HG03039 (cell line): ENCODE results near the gene GTF3C2.
"Not testable (repeated sequence)": the region's sequence is repeated elsewhere in the genome, so short reads cannot be mapped to it uniquely, and the experiment has no call there.

Experiments
- ATAC-seq: cut with Tn5 transposase; IDR thresholded peaks from one replicate; pipeline ENCODE4 v1.9.1; 2021; ENCODE audit warnings: mild to moderate bottlenecking, moderate library complexity; ENCODE audit not compliant: unreplicated experiment

The GTF3C2 gene

DNA sequence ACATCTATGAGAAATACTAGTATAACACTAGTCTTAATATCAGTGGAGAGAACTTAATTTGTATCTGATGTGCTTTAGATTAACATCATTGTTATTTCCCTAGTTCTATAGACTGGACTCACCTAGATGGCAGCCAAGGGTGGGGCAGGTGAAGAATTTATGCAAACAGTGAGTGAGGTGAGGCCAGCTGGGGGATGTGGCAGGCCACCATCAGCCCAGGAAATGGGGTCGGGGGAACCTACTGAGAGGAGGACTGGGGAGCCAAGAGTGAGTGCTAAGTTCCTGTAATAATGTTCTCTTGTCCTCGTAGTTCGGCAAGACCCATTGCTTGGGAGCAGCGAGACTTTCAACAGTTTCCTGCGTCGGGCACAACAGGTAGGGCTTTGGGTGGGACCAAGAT lies 16.4 kb upstream of the GTF3C2 start:
- no peak for ATAC-seq

DNA sequence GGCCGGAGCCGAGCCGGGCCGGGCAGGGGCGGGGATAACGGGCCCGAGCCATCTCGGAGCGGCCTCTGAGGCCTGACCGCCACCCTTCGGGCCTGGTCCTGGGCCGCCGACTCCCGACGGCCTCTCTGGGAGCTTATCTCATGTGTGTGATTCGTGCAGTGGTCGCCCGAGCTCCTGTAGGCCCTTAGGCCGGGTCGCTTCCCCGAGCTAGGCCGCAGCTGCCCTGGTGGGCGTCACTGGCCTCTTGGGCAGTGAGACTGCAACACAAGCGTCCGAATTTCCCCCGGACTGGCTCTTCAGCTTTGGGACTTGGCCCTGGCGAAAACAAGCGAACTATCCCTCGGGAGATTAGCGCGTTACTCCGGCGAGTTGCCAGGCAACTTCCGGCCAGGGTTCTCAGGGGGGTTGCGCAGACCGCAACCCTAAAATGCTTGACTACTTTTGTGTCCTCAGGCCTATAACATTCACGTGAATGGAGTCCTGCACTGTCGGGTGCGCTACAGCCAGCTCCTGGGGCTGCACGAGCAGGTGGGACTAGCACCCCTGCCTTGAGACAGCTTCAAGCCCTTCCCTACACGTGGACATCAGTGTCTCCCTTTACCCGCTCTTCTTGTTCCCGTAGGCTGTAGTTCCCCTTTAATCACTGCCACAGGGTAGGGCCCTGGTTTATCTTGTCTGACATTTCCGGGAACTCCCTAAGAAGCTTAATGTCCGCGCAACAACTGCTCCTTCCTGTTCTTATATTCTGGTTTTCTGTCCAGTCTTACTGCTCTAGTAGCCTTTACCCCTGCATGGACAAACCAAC lies 14.5 kb upstream of the GTF3C2 start:
- ATAC-seq = peak; percentile 10

DNA sequence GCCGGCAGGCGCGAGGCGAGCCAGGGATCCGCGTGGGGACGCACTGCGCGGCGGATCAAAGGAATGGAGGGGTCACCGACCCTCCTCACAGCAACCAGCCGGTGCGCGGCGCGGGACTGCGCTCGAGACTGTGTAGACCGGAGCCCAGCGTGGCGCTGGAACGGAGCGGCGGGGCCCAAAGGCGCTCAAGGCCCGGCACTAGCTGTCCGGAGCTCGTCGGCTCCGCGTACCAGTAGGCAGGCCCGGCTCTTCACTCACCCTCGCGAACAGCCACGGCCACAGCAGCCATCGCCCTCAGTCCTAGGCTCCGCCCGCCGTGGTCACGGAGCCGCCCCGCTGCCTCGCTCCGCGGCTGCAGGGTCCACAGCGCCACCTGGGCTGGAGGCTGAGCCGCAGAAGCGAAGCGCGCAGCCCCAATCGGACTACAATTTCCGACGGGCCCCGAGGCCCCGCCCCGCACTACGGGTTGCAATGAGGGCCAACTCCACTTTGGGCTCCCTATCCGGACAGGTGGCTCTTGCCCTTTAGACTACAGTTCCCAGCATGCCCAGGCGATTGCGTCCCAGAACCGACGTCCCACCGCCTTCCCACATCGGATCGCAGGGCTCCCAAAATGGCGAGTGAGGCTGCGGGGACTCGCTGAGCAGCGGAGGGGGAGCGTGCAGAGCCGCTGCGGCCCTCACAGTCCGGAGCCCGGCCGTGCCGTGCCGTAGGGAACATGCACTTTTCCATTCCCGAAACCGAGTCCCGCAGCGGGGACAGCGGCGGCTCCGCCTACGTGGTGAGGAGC lies 13.7 kb upstream of the GTF3C2 start, which contains the start of the genes EIF2B4 and SNX17:
Gene EIF2B4 (minus strand): TSS at position 313 of the 790 bp plus-strand sequence. CDS start 24 bp downstream, at position 289.
Gene SNX17 (plus strand): TSS at position 591 of the 790 bp plus-strand sequence. CDS start 128 bp downstream, at position 719.
- peak; percentile 92 for ATAC-seq

DNA sequence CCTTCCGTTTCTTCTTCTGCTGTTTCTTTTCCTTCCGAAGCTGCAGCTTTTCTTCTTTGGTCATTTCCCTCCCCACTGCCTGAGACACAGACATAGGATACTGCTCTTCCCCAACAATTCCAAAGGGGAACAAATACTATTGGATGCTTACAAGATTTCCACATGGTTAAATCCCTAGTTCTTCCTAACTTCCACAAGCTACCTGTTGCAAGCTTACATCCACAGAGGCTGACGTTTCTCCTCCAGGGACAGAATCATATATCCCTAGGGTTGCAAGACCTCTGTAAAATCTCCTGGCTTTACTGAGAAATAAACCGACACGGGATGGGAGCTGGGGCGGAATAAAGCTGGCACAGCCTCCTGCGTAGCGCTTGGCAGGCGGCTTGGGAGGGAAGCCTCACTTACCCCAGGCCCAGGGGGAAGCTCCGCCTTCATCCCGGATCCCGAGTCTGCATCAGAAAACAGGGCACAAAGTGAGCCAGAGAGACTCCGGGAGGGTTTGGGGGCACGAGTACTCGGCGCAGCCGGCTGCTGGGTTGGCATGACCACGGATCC lies 13.0 kb upstream of the GTF3C2 start:
- ATAC-seq = peak; percentile 9

DNA sequence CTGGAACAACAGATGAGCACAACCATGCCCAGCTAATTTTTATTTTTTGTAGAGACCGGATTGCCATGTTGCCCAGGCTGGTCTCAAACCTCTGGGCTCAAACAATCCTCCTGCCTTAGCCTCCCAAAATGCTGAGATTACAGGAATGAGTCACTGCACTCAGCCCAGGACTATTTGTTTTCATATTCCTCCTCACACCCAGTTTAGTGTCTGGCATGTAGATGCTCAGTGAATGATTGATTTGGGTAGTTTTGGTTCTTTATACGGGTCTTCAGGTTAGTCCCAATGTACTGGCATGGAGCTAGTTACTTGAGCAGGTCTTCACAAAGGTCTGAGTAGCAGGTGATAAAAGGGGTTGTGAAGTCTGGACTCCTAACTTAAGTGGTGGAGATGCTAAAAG lies 7.4 kb upstream of the GTF3C2 start:
- ATAC-seq = no peak

DNA sequence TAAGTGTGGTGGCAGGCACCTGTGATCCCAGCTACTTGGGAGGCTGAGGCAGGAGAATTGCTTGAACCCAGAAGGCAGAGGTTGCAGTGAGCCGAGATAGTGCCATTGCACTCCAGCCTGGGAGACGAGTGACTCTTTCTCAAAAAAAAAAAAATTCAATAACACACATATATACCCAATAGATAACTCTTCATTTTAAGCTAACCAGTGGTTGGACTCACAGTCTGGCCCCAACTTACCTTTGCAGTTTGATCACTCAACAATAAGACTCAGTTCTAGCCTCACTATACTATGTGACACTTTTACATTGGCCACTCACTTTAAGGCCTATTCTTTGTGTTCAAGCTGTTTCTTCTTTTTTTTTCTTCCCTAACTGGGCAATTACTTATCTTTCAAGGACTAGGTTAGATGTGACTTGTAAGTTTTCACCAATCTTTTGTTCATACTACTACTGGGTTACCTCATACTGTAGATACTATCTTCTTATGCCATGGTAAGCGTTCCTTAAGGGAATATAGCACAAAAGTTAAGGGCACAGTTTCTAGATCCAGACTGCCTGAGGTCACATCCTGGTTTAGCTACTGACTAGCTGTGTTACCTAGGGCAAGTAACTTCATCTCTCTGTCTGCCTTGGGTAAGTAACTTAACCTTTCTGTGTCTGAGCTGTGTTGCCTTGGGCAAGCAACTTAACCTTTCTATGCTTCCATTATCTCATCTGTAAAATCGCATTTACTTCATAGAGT lies 6.3 kb upstream of the GTF3C2 start:
- ATAC-seq = no peak

DNA sequence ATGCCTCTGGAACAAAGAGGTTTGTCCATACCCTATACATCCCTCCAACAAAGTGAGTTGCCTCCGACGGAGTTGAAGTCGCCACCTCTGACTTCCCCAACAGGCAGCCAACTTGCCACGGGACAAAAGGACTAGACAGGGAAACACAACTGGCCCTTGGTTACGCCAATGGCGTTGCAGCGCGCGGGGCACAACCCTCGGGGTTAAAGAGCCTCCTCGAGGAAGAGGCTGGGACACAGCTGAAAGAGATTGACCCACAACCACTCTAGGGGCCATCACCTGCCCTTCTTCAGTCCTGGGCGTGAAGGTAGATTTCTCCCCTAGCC lies 545 bp downstream of the GTF3C2 start:
- peak; percentile 20 for ATAC-seq

DNA sequence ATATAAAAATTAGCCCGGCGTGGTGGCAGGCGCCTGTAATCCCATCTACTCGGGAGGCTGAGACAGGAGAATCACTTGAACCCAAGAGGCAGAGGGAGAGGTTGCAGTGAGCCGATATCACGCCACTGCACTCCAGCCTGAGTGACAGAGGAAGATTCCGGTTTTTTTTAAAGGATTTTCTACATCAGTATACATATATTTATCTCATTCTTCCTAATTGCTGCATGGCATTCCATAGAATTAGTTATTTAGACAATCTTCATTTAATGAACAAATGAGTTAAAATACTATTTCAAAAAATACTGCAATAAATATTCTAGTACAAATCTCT lies 2.0 kb downstream of the GTF3C2 start:
- ATAC-seq = no peak

DNA sequence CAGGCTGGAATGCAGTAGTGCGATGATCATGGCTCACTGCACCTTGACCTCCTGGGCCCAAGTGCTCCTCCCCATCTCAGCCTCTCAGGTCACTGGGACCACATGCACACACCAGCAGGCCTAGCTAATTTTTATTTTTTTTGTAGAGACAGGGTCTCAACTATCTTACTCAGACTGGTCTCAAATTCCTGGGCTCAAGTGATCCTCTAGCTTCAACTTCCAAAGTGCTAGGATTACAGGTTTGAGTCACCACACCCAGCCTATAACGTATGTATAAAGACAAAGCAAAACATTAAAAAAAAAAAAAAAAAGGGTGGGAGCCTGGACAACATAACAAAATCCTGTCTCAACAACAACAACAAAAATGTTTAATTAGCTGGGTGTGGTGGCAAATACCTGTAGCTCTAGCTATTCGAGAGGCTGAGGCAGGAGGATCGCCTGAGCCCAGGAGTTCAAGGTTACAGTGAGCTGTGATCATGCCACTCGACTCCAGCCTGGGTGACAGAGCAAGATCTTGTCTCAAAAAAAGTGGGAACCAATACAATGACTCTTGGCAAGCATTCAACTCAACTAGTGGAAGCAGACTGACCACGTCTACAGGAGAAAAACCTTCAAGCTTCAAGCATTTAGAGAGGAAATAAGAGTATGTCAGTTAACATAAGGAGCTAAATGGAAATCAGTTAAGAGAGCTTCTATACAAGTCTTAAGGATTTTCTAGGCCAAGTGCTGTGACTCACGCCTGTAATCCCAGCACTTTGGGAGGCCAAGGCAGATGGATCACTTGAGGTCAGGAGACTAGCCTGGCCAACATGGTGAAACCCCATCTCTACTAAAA lies 2.6 kb downstream of the GTF3C2 start:
- no peak for ATAC-seq

DNA sequence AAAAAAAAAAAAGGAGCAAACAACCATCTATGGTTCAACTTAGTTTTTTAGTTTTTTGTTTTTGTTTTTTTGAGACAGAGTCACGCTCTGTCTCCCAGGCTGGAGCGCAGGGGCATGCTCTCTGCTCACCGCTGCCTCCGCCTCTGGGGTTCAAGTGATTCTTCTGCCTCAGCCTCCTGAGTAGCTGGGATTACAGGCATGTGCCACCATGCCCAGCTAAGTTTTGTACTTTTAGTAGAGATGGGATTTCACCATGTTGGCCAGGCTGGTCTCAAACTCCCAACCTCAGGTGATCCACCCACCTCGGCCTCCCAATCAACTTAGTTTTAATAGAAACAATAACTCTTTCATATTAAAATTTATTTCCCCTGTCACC lies 3.2 kb downstream of the GTF3C2 start:
- ATAC-seq = not testable (repeated sequence)

DNA sequence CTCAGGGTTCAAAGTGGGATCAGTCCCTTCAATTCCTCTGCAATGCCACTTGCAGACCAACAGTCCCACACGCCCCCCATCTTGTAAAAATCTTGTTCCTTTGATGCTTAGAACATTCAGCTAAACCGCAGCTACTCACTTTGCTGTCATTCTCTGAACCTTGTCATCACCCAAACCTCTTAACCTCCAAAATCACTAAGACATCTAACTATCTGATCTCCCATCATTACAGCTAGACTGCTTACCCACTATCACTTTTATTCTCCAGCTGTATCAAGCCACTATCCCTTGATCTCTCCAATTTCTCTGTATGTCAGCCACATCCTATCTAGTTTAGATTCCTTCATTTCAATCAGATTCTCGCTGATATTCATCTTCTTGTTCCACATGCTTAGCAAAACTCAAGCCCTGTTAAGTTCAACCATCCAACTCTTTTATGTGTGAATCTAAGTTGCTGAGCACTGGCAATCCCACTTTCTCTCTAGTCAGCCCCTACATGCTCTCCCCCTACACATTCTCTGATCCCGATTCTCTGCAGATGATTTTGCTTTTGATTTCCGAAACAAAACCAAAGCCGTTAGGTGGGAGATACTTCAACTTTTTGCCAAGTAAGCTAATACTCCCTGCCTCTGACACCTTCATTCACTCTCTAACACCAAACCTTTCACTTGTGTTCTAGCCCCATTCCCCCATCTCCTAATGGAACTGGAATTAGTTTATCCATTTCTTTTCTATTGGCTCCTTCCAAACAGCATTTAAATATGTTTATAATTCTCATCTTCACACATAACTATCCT lies 4.6 kb downstream of the GTF3C2 start:
- ATAC-seq = no peak

DNA sequence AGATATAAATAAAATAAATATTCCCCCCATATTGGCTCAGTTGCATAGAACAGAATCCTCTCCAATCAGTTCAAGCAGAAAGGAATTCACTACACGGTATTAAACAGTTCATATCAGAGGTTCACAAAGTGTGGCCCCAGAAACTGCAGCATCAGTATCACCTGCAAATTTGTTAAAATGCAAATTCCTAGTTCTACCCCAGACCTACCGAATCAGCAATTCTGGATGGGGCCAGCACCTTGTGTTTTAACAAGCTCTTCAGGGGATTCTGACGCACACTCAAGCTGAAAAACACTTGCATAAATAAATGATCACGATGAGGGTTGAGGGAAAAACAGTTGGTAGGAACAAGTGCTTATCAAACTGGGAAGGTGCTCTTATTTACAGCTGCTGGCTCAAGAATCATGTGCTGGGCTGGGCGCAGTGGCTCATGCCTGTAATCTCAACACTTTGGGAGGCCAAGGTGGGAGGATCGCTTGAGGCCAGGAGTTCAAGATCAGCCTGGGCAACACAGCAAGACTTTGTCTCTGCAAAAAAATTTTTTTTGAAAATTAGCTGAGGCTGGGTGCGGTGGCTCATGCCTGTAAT lies 6.4 kb downstream of the GTF3C2 start:
- no peak for ATAC-seq

DNA sequence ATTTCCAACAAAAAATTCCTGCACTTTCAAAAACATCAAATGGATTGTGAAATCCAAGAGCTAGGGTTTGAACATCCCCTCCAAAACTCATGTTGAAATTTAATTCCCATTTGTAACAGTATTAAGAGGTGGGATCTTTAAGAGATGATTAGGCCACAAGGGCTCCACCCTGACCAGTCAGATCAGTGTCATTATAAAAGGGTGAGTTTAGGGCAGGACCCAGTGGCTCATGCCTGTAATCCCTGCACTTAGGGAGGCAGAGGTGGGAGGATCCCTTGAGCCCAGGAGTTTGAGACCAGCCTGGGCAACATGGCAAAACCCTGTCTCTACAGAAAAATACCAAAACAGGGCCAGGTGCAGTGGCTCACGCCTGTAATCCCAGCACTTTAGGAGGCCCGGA lies 8.9 kb downstream of the GTF3C2 start:
- ATAC-seq = no peak

DNA sequence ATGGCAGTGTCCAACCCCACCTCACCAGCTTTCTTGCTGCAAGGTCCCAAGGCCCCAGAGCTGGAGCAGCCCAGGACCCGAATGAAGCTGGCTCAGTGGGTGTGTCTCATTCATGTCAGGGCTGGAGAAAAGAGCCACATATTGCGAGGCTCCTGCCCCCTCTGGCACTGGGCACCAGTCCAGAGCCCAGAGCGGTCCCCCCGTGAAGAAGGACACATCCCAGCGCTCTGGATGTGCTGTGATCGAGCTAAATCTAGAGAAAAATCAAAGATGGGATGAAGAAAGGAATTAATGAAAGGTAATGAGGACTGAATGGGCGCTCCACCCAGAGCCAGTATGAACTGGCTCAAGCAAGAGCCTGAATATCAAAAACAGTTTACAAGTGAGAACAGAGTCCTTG lies 20.4 kb downstream of the GTF3C2 start:
- ATAC-seq = no peak

DNA sequence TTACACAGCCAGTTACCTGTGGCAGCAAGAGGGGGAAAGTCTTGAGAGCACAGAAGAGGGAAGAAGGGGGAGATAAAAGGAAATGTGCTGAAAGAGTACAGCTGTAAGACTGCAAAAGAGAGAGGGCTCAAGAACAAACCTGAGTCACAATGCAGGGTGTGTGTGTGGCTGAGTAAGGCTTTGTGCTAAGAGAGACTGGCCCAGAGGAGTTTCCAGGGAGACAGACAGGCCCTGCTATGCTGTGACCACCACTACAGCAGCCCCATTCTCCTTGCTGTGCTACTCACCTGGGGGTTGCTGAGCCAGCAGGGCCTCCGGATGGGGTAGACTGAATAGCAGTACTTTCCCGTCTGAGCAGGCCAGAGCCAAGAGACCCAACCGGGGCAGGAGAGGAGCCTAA lies 21.3 kb downstream of the GTF3C2 start:
- no peak for ATAC-seq

DNA sequence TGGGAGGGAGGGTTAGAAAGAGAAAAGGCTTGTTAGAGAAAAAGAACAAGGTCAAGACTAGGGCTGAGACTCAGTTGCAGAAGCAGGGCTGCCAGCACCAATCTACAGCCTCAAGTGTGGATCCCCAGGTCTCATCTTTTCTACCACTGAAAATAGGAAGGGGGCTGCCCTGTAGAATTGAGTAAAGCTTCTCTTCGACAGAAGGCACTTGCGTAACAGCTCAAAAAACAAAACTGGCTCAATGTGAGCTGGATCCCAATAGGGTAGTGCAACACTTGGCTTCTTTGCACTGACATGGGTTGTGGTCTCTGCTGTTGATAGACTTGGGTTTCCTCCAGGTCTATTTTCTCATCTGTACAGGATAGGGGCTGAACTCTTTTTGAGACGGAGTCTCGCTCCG lies 31.8 kb downstream of the GTF3C2 start:
- ATAC-seq = no peak

DNA sequence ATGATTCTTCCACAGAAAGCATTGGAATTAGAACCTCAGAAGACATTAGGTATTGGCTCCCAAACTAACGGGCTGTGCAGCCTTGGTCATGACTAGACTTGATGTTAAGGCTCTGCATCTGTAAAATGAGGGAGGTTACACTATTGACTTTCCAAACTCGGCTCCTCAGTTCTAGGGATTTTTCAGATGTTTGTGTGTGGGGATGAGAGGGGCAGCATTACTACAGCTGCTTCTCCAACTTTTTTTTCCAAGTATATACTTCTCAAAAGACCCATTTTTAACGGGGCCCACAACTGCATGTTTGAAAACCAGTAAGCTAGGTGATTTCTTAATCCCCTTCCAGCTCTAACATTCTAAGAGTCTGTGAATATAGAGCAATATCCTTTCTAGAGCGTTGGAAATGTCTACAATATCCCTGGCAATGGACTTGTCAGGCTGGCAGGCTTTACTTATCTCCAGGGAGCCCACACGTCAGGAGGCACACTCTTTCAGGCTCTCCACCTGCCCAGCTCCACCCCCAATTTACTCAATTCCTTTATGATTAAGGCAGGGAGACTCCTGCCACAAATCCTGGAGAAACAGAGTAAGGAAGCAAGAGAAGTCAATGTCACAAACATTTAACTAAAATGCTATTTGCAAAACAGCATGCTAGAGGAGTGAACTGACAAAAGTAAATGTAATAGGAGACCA lies 32.8 kb downstream of the GTF3C2 start:
- ATAC-seq = no peak

DNA sequence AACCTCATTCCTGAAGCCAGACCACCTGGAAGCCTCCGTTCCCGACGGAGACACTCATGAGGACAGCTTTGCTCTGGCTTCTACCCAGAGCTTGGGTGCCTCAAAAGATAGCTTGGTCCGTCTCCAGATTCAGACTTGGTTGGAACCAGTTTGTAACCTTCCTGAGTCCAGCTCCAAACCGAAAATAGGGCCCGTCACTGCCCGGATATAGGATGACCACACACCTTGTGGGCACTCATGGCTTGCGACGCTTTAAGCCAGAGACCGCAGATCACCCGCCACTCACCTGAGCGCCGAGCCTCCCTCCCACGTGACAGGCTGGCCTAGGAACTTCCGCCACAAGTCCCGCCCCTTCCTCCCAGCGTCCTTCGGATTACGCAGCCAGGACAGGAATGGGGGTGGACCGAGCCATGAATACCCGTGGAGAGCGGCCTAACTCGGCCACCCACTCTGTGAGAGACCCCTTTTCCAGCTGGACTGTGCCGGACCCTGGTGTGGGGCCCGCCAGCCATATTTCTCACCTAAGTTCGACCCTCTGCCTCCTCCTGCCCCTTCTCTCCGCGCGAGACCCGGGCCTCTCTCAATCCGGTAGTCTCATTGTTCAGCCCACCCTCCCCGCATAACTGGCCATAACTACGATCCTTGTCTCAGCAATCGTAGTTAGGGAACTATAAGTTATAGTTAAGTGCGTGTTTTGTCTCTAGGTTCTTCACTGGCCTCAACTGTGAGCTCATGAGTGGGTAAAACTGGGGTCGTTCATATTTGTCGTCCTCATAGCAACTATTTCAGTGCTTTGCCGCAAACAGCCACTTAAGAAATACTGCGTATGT lies 33.6 kb downstream of the GTF3C2 start, which contains the start of gene MPV17:
Gene MPV17 (minus strand): TSS at position 332 of the 830 bp plus-strand sequence. CDS start 580 bp downstream, outside the sequence.
- peak; percentile 87 for ATAC-seq
